CD4-positive, alpha-beta T cell (primary cell): ENCODE results near the gene PHLDB3. TPM values are rescaled to one million over a fixed set of nuclear protein-coding genes. Genes with fewer than 3 reads are reported as not detected.

ENCODE experiments used
- ATAC-seq: fragments of 200-7000 bp; cut with Tn5 transposase; one replicate; pipeline ENCODE4 v1.10.0; 2022; ENCODE audit warnings: mild to moderate bottlenecking; ENCODE audit not compliant: poor library complexity
- CTCF ChIA-PET: fragments of 350-600 bp; sonication (Branson Sonifier 250); formaldehyde crosslinking; loops from one replicate; lab custom pipeline; 2021; ENCODE audit warnings: antibody characterized with exemption, inconsistent platforms; lab: Charles Lee
- POLR2A ChIA-PET: fragments of 350-600 bp; sonication (Branson Sonifier 250); formaldehyde crosslinking; loops from one replicate; lab custom pipeline; 2021; ENCODE audit warnings: antibody characterized with exemption, inconsistent platforms; lab: Charles Lee
- DNase-seq, 14 experiments: peaks; one replicate each; pipeline ENCODE4 v3.0.0-alpha.2; 2013 to 2020; ENCODE audit warnings: mixed read lengths in 2 of 14
- H3K27ac ChIP-seq, 2 donors: one replicate each; pipeline versions ENCODE4 v1.5.1 to v1.7.0; 2013; ENCODE audit warnings: low read length in 2 of 2, low read depth in 1 of 2, mild to moderate bottlenecking in 1 of 2
- H3K27me3 ChIP-seq, 2 experiments: 1 replicate in 1 of 2; 2 replicates in 1 of 2; pipeline versions ENCODE4 v1.6.1 to v1.7.0; 2013; ENCODE audit warnings: low read length in 2 of 2, control low read depth in 1 of 2, mild to moderate bottlenecking in 1 of 2, moderate library complexity in 1 of 2; ENCODE audit not compliant: insufficient read depth in 2 of 2, control insufficient read depth in 1 of 2
- H3K36me3 ChIP-seq: one replicate; pipeline ENCODE4 v1.6.1; 2013; ENCODE audit warnings: low read length, control low read depth; ENCODE audit not compliant: insufficient read depth
- H3K4me1 ChIP-seq: one replicate; pipeline ENCODE4 v1.6.1; 2013; ENCODE audit warnings: low read length, control low read depth; ENCODE audit not compliant: insufficient read depth
- H3K4me3 ChIP-seq: one replicate; pipeline ENCODE4 v1.5.1; 2013; ENCODE audit warnings: mild to moderate bottlenecking, low read length, moderate library complexity
- H3K9me3 ChIP-seq, 2 experiments: 1 replicate in 1 of 2; 2 replicates in 1 of 2; pipeline versions ENCODE4 v1.6.1 to v1.7.0; 2013; ENCODE audit warnings: low read length in 2 of 2, mild to moderate bottlenecking in 2 of 2, control low read depth in 1 of 2, moderate library complexity in 1 of 2; ENCODE audit not compliant: control insufficient read depth in 1 of 2, insufficient read depth in 1 of 2
- H3K27ac Mint-ChIP-seq: one replicate; pipeline ENCODE4 v1.8.0; 2020; ENCODE audit warnings: mixed read lengths
- H3K27me3 Mint-ChIP-seq: one replicate; pipeline ENCODE4 v1.8.0; 2021; ENCODE audit warnings: mixed read lengths
- H3K36me3 Mint-ChIP-seq: one replicate; pipeline ENCODE4 v1.8.0; 2021; ENCODE audit warnings: low read depth, mixed read lengths
- H3K4me1 Mint-ChIP-seq: one replicate; pipeline ENCODE4 v1.8.0; 2021; ENCODE audit warnings: low read depth, mixed read lengths
- H3K4me3 Mint-ChIP-seq: one replicate; pipeline ENCODE4 v1.8.0; 2020; ENCODE audit warnings: mild to moderate bottlenecking, mixed read lengths
- H3K9me3 Mint-ChIP-seq: one replicate; pipeline ENCODE4 v1.8.0; 2020; ENCODE audit warnings: mixed read lengths
- intact Hi-C, 2 experiments: fragments of 100-400 bp; cut with DNase I in 1 of 2; cut with micrococcal nuclease in 1 of 2; formaldehyde crosslinking; loops; one replicate each; pipeline versions ENCODE4 v1.15.1 to v1.9.0; 2023 to 2025; cut with DNase I, micrococcal nuclease
- total RNA-seq, 174 experiments: library from RNA in 2 of 174; stranded (reverse) in 2 of 174; gene quantifications; one replicate each; pipeline ENCODE4 v1.2.3 and lab custom pipeline; 2021 to 2026
- TF ChIP-seq, protein P1 (sequence below): fragments of 200-600 bp; IDR thresholded peaks from one replicate; pipeline ENCODE4 v1.8.0; 2022; ENCODE audit warnings: antibody characterized with exemption, mild to moderate bottlenecking

Gene PHLDB3
- total RNA-seq, 2 experiments from 2014 or later: 75.1 to 77.4 TPM

DNA sequence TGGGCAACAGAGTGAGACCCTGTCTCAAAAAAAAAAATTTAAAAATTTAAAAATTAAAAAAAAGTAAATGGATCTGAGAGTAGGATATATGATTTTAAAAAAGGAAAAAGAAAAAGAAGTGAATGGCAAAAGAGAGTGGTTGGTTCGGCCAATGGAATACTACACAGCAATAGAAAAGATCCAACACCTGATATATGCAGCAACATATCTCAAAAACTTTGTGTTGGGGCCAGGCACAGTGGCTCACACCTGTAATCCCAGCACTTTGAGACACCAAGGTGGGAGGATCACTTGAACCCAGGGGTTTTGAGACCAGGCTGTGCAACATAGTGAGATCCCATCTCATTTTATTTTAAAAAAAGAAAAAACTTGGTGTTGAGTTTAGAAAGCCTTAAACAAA lies 37.8 kb downstream of the PHLDB3 start:
- H3K36me3 Mint-ChIP-seq: peaks cover 11% of the 10 kb centered on the region
- Histone ChIP-seq H3K27ac (no peak overlapping the region), H3K27me3 (no peaks in the 10 kb centered on the region), H3K9me3 (no peaks in the 10 kb centered on the region), H3K36me3 (no peaks in the 10 kb centered on the region), H3K4me1 (peaks cover 81% of the 10 kb centered on the region), H3K4me3 (no peak overlapping the region)
- POLR2A ChIA-PET: interaction anchor here (0.9 kb wide), 1 partner anchor 37 kb away, joined by 4 read pairs; no protein-coding TSS in a partner anchor
- no peak for DNase-seq
- intact Hi-C loops: loop anchor here in 1 of 2 experiments (10.0 kb wide), 1 partner anchor 288 kb away; the partner anchor contains the start of gene SMG9
- TF ChIP-seq, protein P1, sequence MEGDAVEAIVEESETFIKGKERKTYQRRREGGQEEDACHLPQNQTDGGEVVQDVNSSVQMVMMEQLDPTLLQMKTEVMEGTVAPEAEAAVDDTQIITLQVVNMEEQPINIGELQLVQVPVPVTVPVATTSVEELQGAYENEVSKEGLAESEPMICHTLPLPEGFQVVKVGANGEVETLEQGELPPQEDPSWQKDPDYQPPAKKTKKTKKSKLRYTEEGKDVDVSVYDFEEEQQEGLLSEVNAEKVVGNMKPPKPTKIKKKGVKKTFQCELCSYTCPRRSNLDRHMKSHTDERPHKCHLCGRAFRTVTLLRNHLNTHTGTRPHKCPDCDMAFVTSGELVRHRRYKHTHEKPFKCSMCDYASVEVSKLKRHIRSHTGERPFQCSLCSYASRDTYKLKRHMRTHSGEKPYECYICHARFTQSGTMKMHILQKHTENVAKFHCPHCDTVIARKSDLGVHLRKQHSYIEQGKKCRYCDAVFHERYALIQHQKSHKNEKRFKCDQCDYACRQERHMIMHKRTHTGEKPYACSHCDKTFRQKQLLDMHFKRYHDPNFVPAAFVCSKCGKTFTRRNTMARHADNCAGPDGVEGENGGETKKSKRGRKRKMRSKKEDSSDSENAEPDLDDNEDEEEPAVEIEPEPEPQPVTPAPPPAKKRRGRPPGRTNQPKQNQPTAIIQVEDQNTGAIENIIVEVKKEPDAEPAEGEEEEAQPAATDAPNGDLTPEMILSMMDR: no peak
- peak overlapping the region; percentile 92 for H3K27ac Mint-ChIP-seq
- no peaks in the 10 kb centered on the region for H3K9me3 Mint-ChIP-seq
- no peaks in the 10 kb centered on the region for H3K27me3 Mint-ChIP-seq
- no peak overlapping the region for H3K4me3 Mint-ChIP-seq
- CTCF ChIA-PET: no interaction called here
- ATAC-seq: no peak
- H3K4me1 Mint-ChIP-seq: peaks cover 78% of the 10 kb centered on the region

DNA sequence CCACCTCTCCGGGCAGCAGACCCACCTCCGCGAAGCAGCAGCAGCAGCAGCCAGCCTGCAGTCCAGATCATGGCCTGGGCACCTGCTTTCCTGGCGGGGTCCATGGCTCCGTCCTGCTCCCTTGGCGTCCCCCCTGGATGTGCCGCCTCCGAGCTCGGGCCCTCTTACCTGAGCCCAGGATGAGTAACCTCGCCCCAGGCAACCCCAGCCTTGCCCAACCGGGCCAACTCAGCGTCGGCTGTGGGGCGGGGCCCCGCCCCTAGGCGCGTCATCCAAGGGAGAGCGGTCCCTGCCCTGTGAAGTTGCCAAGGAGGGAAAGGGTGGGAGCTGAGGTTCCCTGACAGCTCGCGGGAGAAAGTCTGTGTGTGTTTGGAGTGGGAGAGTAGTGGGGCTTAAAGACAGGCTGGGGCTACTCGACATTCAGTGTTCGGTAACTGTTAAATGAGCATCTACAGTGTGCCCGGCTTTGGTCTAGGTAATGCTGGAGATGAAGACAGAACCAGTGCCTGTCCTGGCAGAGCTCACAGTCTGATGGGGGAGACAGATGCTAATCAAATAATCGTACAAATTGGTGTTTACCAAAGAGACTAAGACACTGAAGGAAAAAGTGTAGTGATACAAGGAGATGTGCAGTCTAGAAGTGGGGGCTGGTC lies 39.0 kb downstream of the PHLDB3 start, which contains the start of gene LYPD3:
Gene LYPD3 (minus strand): TSS at position 141 of the 653 bp plus-strand sequence. CDS start 37 bp downstream, at position 104.
- H3K27ac ChIP-seq: peak within 1 kb of the TSS; percentile 85 to 88
- ATAC-seq (no peak), DNase-seq (peak in 4 of 14 experiments; percentile 28 to 67 (median 46))
- peak within 1 kb of the TSS; percentile 97 for H3K27ac Mint-ChIP-seq
- peaks cover 11% of the 10 kb centered on the region for H3K36me3 Mint-ChIP-seq
- H3K9me3 ChIP-seq: no peaks in the 10 kb centered on the region
- peak within 1 kb of the TSS; percentile 88 for H3K4me3 ChIP-seq
- TF ChIP-seq, protein P1: no peak
- ChIA-PET POLR2A (interaction anchor here (0.9 to 3.7 kb wide), 5 partner anchors 9 to 67 kb away, joined by 4 to 69 read pairs (median 44); partner anchors contain the start of gene ZNF575), CTCF (interaction anchor here (1.0 to 4.3 kb wide), 3 partner anchors 18 to 54 kb away, joined by 5 to 30 read pairs (median 24); no protein-coding TSS in a partner anchor)
- no peaks in the 10 kb centered on the region for H3K27me3 ChIP-seq
- H3K36me3 ChIP-seq: no peaks in the 10 kb centered on the region
- peak within 1 kb of the TSS; percentile 95 for H3K4me3 Mint-ChIP-seq
- H3K27me3 Mint-ChIP-seq: no peaks in the 10 kb centered on the region
- peaks cover 85% of the 10 kb centered on the region for H3K4me1 Mint-ChIP-seq
- peaks cover 71% of the 10 kb centered on the region for H3K4me1 ChIP-seq
- intact Hi-C loops: loop anchor here in 1 of 2 experiments (10.0 kb wide), 1 partner anchor 289 kb away; the partner anchor contains the start of gene SMG9
- no peaks in the 10 kb centered on the region for H3K9me3 Mint-ChIP-seq

DNA sequence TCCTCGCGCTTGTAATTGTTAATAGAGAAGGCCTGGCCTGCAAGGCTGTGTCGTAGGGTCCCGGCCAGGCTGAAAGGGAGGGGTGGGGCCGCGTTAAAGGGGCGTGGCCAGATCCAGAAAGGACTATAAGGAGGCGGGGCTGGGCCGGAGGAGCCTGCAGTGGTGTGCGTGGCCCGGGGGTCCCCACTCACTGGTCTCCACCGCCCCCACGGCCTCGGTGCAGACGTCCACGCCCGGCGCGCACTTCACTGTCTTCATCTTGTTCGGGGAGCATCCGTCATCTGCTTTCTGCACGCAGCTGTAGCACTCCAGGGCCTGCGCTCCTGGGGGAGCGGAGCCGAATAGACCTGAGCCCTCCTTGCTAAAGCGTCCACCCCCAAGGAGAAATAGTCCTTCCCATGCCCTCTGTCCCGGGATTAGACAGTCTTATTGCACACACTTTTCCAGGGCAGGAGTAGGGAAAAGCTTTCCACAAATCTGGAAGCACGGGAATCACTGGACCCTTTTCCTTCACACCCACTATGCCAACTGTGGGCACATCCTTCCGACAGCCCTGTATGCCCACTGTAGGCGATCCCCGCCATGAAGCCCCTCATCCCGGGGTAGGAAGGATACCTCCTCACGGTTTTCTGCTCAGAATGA lies 40.3 kb downstream of the PHLDB3 start:
- DNase-seq (peak in 4 of 14 experiments; percentile 65 to 84 (median 74)), ATAC-seq (no peak)
- H3K4me1 ChIP-seq: peaks cover 57% of the 10 kb centered on the region
- peak overlapping the region; percentile 85 to 88 for H3K27ac ChIP-seq
- Mint-ChIP-seq H3K27ac (peak overlapping the region; percentile 97), H3K36me3 (peaks cover 11% of the 10 kb centered on the region), H3K9me3 (no peaks in the 10 kb centered on the region), H3K27me3 (no peaks in the 10 kb centered on the region), H3K4me3 (peak overlapping the region; percentile 95), H3K4me1 (peaks cover 74% of the 10 kb centered on the region)
- ChIA-PET POLR2A (interaction anchor here (1.1 to 3.7 kb wide), 25 partner anchors 10 to 1628 kb away, joined by 3 to 88 read pairs (median 7); partner anchors contain the start of genes IRGQ, PHLDB3, PINLYP and PLAUR), CTCF (interaction anchor here (1.1 to 4.3 kb wide), 10 partner anchors 9 to 130 kb away, joined by 3 to 30 read pairs (median 8); partner anchors contain the start of gene PHLDB3)
- peak overlapping the region; percentile 88 for H3K4me3 ChIP-seq
- H3K9me3 ChIP-seq: no peaks in the 10 kb centered on the region
- TF ChIP-seq, protein P1: no peak
- intact Hi-C loops: loop anchor here in 1 of 2 experiments (5.0 to 10.0 kb wide), 2 partner anchors 133 to 291 kb away; partner anchors contain the start of genes IRGQ, SMG9 and ZNF576
- H3K27me3 ChIP-seq: no peaks in the 10 kb centered on the region
- no peaks in the 10 kb centered on the region for H3K36me3 ChIP-seq
